HEK293 (cell line): ENCODE results near the gene BUD23.

Source experiments
- CTCF ChIP-seq: fragments of 450-650 bp; formaldehyde crosslinking; IDR thresholded peaks from 2 replicates; pipeline ENCODE4 v1.5.1; 2016; ENCODE audit warnings: missing biosample characterization, missing genetic modification characterization
- ZNF274 ChIP-seq, 2 experiments: fragments of 200-500 bp in 1 of 2; fragments of 450-650 bp in 1 of 2; sonication (Bioruptor generic) in 1 of 2; formaldehyde crosslinking in 1 of 2; IDR thresholded peaks; 2 replicates each; pipeline versions ENCODE4 v1.5.1 to v1.6.1; 2014 to 2016; ENCODE audit warnings: borderline replicate concordance in 1 of 2, inconsistent platforms in 1 of 2, low read length in 1 of 2, missing biosample characterization in 1 of 2, missing genetic modification characterization in 1 of 2
- ZSCAN30 ChIP-seq: fragments of 450-650 bp; IDR thresholded peaks from 2 replicates; pipeline ENCODE4 v1.5.1; 2018; ENCODE audit warnings: missing biosample characterization, mild to moderate bottlenecking, missing genetic modification characterization, moderate library complexity

- no peak for TF ChIP-seq CTCF (tag by site-specific recombination)
- TF ChIP-seq ZNF274 (IDR thresholded peaks at IDR 0.05; ENCODE audit: low read length): no peak
- no peak for TF ChIP-seq ZNF274 (tag by site-specific recombination; IDR thresholded peaks at IDR 0.05; ENCODE audit: borderline replicate concordance)
- TF ChIP-seq ZSCAN30 (tag by site-specific recombination): no peak
Observed at GRCh38 chr7:73644688-73645286, 38.6 kb upstream of the BUD23 start.
